Activated naive CD4-positive, alpha-beta T cell treated with anti-CD3 and anti-CD28 coated beads, Interleukin-2, amount 50 U/mL, for 16 hours (primary cell): ENCODE data around the gene NUP98.

Source experiments
- DNase-seq: peaks from one replicate; pipeline ENCODE4 v3.0.0-alpha.2; 2020

NUP98 gene

DNA sequence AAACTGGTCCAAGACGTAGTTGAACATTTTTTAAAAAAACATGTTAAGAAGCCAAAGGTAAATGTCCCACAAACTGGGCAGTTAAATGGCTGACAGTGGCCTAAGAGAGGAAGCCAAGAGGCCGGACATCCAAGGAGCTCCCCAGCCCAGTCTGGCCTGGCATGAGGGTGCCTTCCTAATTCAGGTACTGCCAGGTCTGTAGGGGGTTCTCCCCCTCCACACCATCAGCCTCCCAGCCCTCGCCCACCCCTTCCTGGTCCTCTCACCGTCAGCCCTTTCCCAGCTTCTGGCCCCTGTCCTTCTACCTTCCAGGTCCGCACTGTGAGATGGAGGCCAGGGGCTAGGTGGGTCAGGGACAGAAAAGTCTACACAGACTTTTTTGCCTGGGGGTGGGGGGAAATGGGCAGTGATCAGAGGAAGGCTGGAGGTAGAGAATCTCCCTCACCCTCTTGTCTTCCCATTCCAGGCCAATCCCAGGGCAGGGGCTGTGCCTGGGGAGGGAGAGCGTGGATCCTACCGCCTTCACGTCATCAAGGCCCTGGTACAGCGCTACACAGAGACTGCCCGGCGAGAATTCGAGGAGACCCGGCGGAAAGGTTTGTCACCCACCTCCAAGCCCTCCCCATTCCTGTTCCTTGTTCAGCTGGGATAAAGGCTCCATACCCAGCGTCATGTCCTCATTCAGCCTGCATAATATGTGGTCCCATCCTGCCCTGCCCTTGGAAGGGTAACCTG, 161.5 kb downstream of the NUP98 start:
- DNase-seq, result no peak

DNA sequence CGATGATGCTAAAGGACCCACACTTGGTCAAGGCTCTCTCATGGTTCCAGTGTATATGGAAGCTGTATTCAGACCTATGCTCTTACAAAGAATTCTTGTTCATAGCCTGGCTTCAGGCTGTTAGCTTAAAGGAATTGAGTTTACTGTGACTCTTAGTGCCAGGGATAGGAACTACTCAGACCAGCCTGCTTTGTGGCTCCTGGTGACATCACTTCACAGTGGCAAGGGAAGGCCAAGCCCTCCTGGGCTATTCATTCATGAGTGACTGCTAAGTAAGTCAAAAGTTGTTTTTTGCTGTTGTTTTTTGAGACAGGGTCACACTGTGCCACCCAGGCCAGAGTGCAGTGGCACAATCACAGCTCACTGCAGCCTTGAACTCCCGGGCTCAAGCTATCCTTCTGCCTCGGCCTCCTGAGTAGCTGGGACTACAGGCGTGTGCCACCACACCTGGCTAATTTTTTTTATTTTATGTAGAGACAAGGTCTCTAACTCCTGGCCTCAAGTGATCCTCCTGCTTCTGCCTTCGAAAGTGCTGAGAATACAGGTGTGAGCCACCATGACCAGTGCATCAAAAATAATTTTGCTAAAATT, 165.2 kb downstream of the NUP98 start:
- no peak for DNase-seq

DNA sequence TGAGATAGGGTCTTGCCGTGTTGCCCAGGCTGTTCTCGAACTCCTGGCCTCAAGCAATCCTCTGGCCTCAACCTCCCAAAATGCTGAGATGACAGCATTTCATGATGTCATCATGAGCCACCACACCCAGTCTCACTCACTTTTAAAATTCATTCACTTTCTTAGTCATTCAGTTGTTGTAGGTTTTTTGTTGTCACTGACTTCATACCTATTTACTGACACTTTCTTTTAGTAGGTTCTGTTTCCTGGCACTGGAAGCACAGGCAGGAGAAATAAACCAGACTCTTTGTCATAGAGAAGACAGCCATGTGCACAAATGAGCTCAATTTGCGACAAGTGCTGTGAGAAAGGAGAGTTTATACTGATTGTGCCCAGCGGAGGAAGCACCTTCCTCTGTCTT, 166.0 kb downstream of the NUP98 start:
- DNase-seq, result no peak

- DNase-seq, result no peak
Observed at GRCh38 chr11:3627291-3627690, 170.1 kb downstream of the NUP98 start.

DNA sequence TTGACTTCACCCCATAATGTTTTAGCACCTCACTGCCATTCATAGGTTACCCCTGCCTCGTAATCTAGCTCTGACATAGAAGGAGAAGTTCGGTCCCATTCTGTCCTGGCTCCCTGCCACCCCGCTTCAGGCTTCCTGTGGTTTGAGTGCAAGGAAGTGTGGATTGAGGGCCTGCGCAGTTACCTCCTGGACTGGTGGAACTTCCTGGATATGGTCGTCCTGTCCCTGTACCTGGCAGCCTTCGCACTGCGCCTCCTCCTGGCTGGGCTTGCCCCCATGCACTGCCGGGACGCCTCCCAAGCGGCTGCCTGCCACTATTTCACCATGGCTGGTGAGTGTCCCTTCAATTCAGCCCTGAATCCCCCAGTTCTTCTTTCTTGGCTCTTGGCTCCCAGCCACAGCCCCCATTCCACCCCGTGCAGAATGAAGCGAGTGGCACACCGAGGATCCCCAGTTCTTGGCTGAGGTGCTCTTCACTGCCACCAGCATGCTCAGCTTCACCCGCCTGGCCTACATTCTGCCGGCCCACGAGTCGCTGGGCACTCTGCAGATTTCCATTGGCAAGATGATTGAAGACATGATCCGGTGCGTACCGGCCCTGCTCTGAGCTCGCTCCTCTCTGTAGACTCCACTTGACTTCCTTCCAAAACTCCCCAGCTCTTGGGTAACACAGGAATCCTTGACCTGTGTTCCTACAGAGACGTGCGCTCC, 170.9 kb downstream of the NUP98 start:
- DNase-seq, result no peak
